ENCODE results near the gene COPZ1. TPM values are rescaled to one million over a fixed set of nuclear protein-coding genes. Genes with fewer than 3 reads are reported as not detected.

The COPZ1 gene
- total RNA-seq, 1 donor from 2014 or later = 173 TPM

DNA sequence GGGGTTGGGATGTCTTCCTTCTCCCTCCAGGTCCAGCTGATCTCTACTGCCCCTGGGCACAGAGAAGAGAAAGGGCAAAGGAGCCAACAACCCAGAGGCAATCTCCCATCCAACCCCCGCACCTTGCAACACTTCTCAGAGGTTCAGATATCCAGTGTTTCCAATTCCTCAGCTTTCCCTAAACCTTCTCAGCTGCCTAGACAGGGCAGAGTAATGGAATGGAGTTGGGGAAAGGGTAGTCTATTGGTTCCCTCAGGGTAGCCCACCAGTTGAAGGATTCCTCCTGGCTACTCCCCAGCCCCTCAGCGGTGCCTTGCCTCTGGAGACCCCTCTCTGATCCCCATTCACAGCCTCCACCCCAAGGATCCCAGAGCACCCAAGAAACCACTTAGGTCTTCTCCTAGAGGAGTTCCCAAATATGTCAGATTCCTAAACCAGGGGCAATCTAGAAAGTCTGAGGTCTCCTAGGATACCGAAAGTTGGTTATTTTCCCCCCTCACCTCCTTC is 24.7 kb upstream of the COPZ1 start:
- H3K4me3 Mint-ChIP-seq (ENCODE audit: low read depth) = peak overlapping the region; percentile 80
- no peaks in the 10 kb centered on the region for H3K9me3 Mint-ChIP-seq (ENCODE audit: low read depth)
- TF ChIP-seq, protein P1, sequence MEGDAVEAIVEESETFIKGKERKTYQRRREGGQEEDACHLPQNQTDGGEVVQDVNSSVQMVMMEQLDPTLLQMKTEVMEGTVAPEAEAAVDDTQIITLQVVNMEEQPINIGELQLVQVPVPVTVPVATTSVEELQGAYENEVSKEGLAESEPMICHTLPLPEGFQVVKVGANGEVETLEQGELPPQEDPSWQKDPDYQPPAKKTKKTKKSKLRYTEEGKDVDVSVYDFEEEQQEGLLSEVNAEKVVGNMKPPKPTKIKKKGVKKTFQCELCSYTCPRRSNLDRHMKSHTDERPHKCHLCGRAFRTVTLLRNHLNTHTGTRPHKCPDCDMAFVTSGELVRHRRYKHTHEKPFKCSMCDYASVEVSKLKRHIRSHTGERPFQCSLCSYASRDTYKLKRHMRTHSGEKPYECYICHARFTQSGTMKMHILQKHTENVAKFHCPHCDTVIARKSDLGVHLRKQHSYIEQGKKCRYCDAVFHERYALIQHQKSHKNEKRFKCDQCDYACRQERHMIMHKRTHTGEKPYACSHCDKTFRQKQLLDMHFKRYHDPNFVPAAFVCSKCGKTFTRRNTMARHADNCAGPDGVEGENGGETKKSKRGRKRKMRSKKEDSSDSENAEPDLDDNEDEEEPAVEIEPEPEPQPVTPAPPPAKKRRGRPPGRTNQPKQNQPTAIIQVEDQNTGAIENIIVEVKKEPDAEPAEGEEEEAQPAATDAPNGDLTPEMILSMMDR (IDR thresholded peaks at IDR 0.05; ENCODE audit: unreplicated experiment) = no peak
- H3K4me1 Mint-ChIP-seq (ENCODE audit: low read depth) = peaks cover 58% of the 10 kb centered on the region
- DNase-seq (ENCODE audit: low spot score, unreplicated experiment) = no peak
- H3K27ac Mint-ChIP-seq = peak overlapping the region; percentile 97
- H3K36me3 Mint-ChIP-seq (ENCODE audit: insufficient read depth) = no peaks in the 10 kb centered on the region
- no peaks in the 10 kb centered on the region for H3K27me3 Mint-ChIP-seq

DNA sequence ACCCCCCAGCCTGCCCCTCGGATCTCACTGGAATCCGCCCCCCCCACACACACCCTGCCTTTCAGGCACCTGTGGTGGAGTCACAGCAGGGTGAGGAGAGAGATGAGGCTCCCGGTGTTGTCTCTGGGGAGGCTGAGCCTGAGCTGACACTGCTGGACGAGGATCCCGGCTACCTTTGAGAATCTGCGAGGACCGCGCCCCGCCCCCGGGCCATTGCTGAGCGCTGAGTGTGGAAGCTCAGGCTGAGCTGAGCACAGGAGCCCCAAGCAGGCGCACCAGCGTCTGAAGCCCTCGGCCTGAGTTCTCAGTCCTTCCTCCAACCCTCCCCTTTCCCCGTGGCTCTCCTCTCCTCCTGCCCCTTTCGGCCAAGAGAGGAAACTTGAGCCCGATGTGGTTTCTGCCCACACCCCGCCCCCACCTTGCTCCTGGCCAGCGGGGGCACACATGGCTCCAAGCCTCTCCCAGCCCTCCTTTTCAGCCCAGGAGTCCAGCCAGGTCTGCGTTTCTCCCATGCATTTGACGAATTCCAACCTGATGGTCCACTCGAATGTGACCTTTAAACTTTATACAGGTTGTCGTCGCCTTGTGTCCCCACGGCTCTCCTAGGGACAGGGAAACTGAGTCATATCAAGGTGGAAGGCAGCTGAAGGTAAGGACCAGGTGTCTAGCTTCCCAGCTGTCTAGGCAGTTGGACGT is 24.1 kb upstream of the COPZ1 start, which contains the start of gene NFE2:
NFE2 (minus strand) TSS at position 284 of the 696 bp plus-strand sequence. CDS start 5,767 bp downstream, outside the sequence.
- Mint-ChIP-seq H3K27ac (peak within 1 kb of the TSS; percentile 97), H3K27me3 (no peaks in the 10 kb centered on the region), H3K36me3 (ENCODE audit: insufficient read depth) (no peaks in the 10 kb centered on the region), H3K4me1 (ENCODE audit: low read depth) (peaks cover 52% of the 10 kb centered on the region), H3K4me3 (ENCODE audit: low read depth) (peak within 1 kb of the TSS; percentile 80), H3K9me3 (ENCODE audit: low read depth) (no peaks in the 10 kb centered on the region)
- TF ChIP-seq, protein P1 (IDR thresholded peaks at IDR 0.05; ENCODE audit: unreplicated experiment) = peak; percentile 28
- peak; percentile 76 for DNase-seq (ENCODE audit: low spot score, unreplicated experiment)

DNA sequence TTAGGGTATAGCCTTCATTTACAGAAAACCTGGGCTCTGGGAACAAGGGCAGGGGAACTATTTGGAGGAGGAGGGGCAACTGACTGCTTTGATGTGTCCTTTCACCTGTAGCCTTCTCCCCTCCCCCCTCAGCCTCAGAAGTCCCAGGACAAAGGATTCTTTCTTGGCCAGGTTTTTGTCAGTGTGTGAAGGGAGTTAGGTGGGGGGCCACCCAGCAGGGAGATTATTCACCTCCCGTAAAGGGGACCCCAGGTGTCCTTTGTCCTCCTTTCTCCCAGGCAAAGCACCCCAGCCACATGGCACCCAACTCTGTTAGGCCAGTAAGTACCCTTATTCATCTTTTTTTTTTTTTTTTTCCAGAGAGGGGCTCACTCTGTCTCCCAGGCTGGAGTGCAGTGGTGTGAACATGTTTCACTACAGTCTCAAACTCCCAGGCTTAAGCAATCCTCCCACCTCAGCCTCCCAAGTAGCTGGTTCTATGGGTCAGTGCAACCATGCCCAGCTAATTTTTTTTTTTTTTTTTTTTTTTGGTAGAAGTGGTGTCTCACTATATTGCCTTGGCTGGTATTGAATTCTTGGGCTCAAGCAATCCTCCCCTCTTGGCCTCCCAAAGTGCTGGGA is 23.4 kb upstream of the COPZ1 start:
- Mint-ChIP-seq H3K36me3 (ENCODE audit: insufficient read depth) (no peaks in the 10 kb centered on the region), H3K4me1 (ENCODE audit: low read depth) (peaks cover 50% of the 10 kb centered on the region), H3K27ac (peak overlapping the region; percentile 97), H3K9me3 (ENCODE audit: low read depth) (no peaks in the 10 kb centered on the region), H3K27me3 (no peaks in the 10 kb centered on the region), H3K4me3 (ENCODE audit: low read depth) (peak overlapping the region; percentile 80)
- no peak for DNase-seq (ENCODE audit: low spot score, unreplicated experiment)
- TF ChIP-seq, protein P1 (IDR thresholded peaks at IDR 0.05; ENCODE audit: unreplicated experiment) = no peak

DNA sequence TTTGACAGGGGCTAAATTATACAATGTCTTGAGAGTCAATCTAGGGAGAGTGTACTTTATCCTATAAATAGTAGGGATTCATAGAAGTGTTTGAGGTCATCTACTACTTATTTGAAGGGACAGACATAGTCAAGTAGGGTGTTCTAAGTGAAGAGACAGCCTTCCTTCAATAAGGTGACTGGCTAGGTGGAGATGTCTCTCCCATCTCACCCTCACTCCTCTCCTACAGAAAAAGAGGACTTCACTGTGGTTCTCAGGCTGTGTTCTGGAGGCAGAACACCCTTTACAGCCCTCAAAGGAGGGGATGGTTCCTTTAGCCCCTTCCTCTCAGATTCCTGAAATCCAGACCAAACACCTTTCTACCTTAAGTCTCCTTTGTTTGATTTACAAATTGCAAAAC is 21.3 kb upstream of the COPZ1 start:
- no peaks in the 10 kb centered on the region for H3K9me3 Mint-ChIP-seq (ENCODE audit: low read depth)
- TF ChIP-seq, protein P1 (IDR thresholded peaks at IDR 0.05; ENCODE audit: unreplicated experiment) = no peak
- H3K36me3 Mint-ChIP-seq (ENCODE audit: insufficient read depth) = no peaks in the 10 kb centered on the region
- peaks cover 45% of the 10 kb centered on the region for H3K4me1 Mint-ChIP-seq (ENCODE audit: low read depth)
- H3K27me3 Mint-ChIP-seq = no peaks in the 10 kb centered on the region
- no peak overlapping the region for H3K4me3 Mint-ChIP-seq (ENCODE audit: low read depth)
- no peak for DNase-seq (ENCODE audit: low spot score, unreplicated experiment)
- no peak overlapping the region for H3K27ac Mint-ChIP-seq

DNA sequence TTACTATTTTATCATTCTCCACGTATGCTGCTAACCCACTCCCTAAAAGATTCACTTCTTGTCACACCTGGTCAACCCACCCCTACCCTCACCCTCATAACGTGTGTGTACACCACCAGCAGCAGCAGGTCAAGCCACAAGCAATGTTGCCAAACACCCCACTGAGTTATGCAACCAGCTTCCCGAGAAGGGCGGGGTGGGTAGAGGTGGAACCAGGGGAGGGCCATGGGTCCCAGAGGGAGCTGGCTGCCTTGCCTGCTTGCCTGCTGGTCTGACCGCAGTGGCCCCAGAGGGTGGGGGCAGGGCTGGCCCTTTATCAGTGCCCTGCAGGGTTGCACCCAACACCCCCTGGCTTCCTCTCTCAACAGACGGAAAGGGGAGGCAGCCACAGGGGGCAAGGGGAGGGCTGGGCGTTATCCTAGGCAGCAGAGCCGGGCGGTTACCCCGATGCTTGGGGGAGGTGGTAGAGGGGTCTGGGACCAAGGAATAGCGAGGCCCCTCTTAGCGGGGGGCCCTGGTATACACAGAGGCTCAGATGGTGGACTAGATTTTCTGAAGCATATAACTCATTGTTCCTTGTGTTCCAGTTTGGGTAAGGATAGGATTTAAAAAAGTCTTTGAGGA is 20.6 kb upstream of the COPZ1 start:
- DNase-seq (ENCODE audit: low spot score, unreplicated experiment) = no peak
- Mint-ChIP-seq H3K4me1 (ENCODE audit: low read depth) (peaks cover 43% of the 10 kb centered on the region), H3K27me3 (no peaks in the 10 kb centered on the region), H3K4me3 (ENCODE audit: low read depth) (no peak overlapping the region), H3K27ac (no peak overlapping the region), H3K9me3 (ENCODE audit: low read depth) (no peaks in the 10 kb centered on the region), H3K36me3 (ENCODE audit: insufficient read depth) (no peaks in the 10 kb centered on the region)
- TF ChIP-seq, protein P1 (IDR thresholded peaks at IDR 0.05; ENCODE audit: unreplicated experiment) = no peak

Data from progenitor cell of endocrine pancreas (in vitro differentiated cells).